Mesodermal cell (in vitro differentiated cells): ENCODE data around the gene RBCK1. TPM values are rescaled to one million over a fixed set of nuclear protein-coding genes. Genes with fewer than 3 reads are reported as not detected.

Source experiments
- H3K27ac ChIP-seq: 2 replicates; pipeline ENCODE4 v1.7.0; 2013; ENCODE audit warnings: mild to moderate bottlenecking, low read depth, low read length, moderate library complexity; ENCODE audit not compliant: severe bottlenecking
- H3K36me3 ChIP-seq: 2 replicates; pipeline ENCODE4 v1.7.1; 2013; ENCODE audit warnings: mild to moderate bottlenecking, low read length, moderate library complexity; ENCODE audit not compliant: control insufficient read depth, insufficient read depth
- H3K4me1 ChIP-seq: one replicate; pipeline ENCODE4 v1.7.1; 2013; ENCODE audit warnings: mild to moderate bottlenecking, low read length; ENCODE audit not compliant: insufficient read depth, control insufficient read depth, poor library complexity, severe bottlenecking
- H3K4me3 ChIP-seq: 2 replicates; pipeline ENCODE4 v1.7.0; 2013; ENCODE audit warnings: low read length, control low read depth, mild to moderate bottlenecking; ENCODE audit not compliant: insufficient read depth, poor library complexity, severe bottlenecking; ENCODE audit errors: extremely low read depth
- H3K9me3 ChIP-seq: 2 replicates; pipeline ENCODE4 v1.7.1; 2013; ENCODE audit warnings: mild to moderate bottlenecking, low read length, moderate library complexity; ENCODE audit not compliant: control insufficient read depth
- WGBS, 2 experiments: methylation state at CpG; one replicate each; pipeline ENCODE4 v1.1.5; 2013; ENCODE audit warnings: missing lambda C conversion rate in 2 of 2; ENCODE audit not compliant: insufficient coverage in 2 of 2; 5-methylcytosine and 5-hydroxymethylcytosine counted together
- polyA plus RNA-seq, 2 experiments: library from polyadenylated mRNA; stranded (reverse); fragments of 50-300 nt; gene quantifications; one replicate each; pipeline ENCODE4 v1.2.3, GENCODE V29; 2013

RBCK1 gene
- 61.7 TPM for polyA plus RNA-seq (2013, experiment 1 of 2)
- 56.2 TPM for polyA plus RNA-seq (2013, experiment 2 of 2)

- peaks cover 31% of the 10 kb centered on the region for H3K36me3 ChIP-seq
- WGBS, 2 experiments = 0% methylated on average over 52 to 56 of the region's 87 CpGs
- peaks cover 7% of the 10 kb centered on the region for H3K9me3 ChIP-seq
- peak within 1 kb of the TSS; percentile 83 for H3K4me3 ChIP-seq
- H3K27ac ChIP-seq = peak within 1 kb of the TSS; percentile 49
- peaks cover 12% of the 10 kb centered on the region for H3K4me1 ChIP-seq
Measured at GRCh38 chr20:407953-408842, at the start of gene RBCK1. Gene RBCK1, plus strand, starts transcription at chr20:408299. Its CDS starts 459 bp downstream, at chr20:408758.

- Histone ChIP-seq H3K4me1 (peaks cover 10% of the 10 kb centered on the region), H3K27ac (no peak overlapping the region)
- WGBS, 2 experiments = 100% methylated on average over 1 to 2 of the region's 4 CpGs
Measured at GRCh38 chr20:358891-359555, 49.1 kb upstream of the RBCK1 start.

GRCh38 chr20:361561-361960 is 46.5 kb upstream of the RBCK1 start:
- H3K27ac ChIP-seq = no peak overlapping the region
- H3K9me3 ChIP-seq = no peaks in the 10 kb centered on the region
- H3K4me3 ChIP-seq = no peak overlapping the region
- H3K4me1 ChIP-seq = peaks cover 10% of the 10 kb centered on the region
- 90 to 96% methylated on average over 3 to 6 of the region's 8 CpGs for WGBS, 2 experiments
- H3K36me3 ChIP-seq = no peaks in the 10 kb centered on the region

More at GRCh38 chr20:358891-359555, 49.1 kb upstream of the RBCK1 start:
- H3K9me3 ChIP-seq = no peaks in the 10 kb centered on the region
- H3K4me3 ChIP-seq = no peak overlapping the region
- H3K36me3 ChIP-seq = peaks cover under 1% of the 10 kb centered on the region

- H3K27ac ChIP-seq = no peak overlapping the region
- WGBS, 2 experiments = 93% methylated on average over 10 to 12 of the region's 13 CpGs
- H3K4me3 ChIP-seq = no peak overlapping the region
- H3K36me3 ChIP-seq = no peaks in the 10 kb centered on the region
- H3K4me1 ChIP-seq = peaks cover 10% of the 10 kb centered on the region
- no peaks in the 10 kb centered on the region for H3K9me3 ChIP-seq
Measured at GRCh38 chr20:362271-363254, 45.5 kb upstream of the RBCK1 start.

- H3K9me3 ChIP-seq = no peaks in the 10 kb centered on the region
- H3K27ac ChIP-seq = no peak overlapping the region
- H3K4me1 ChIP-seq = peaks cover 10% of the 10 kb centered on the region
- no peaks in the 10 kb centered on the region for H3K36me3 ChIP-seq
- 78 to 85% methylated on average over 11 of the region's 13 CpGs for WGBS, 2 experiments
- H3K4me3 ChIP-seq = no peak overlapping the region
Measured at GRCh38 chr20:363319-364078, 44.6 kb upstream of the RBCK1 start.

- H3K9me3 ChIP-seq = no peaks in the 10 kb centered on the region
- no peaks in the 10 kb centered on the region for H3K36me3 ChIP-seq
- H3K4me3 ChIP-seq = no peak overlapping the region
- peaks cover 8% of the 10 kb centered on the region for H3K4me1 ChIP-seq
- H3K27ac ChIP-seq = no peak overlapping the region
- WGBS, 2 experiments = 90 to 95% methylated on average over 5 to 8 of the region's 9 CpGs
Measured at GRCh38 chr20:364905-365794, 42.9 kb upstream of the RBCK1 start.

- 93 to 96% methylated on average over 4 to 6 of the region's 7 CpGs for WGBS, 2 experiments
- H3K9me3 ChIP-seq = no peaks in the 10 kb centered on the region
- H3K4me1 ChIP-seq = peaks cover 10% of the 10 kb centered on the region
- H3K36me3 ChIP-seq = no peaks in the 10 kb centered on the region
- no peak overlapping the region for H3K4me3 ChIP-seq
- no peak overlapping the region for H3K27ac ChIP-seq
Measured at GRCh38 chr20:366041-366718, 41.9 kb upstream of the RBCK1 start.

- H3K36me3 ChIP-seq = no peaks in the 10 kb centered on the region
- no peak overlapping the region for H3K27ac ChIP-seq
- peaks cover 15% of the 10 kb centered on the region for H3K4me1 ChIP-seq
- 73 to 98% methylated on average over 3 to 7 of the region's 13 CpGs for WGBS, 2 experiments
- no peaks in the 10 kb centered on the region for H3K9me3 ChIP-seq
- H3K4me3 ChIP-seq = no peak overlapping the region
Measured at GRCh38 chr20:366719-367485, 41.2 kb upstream of the RBCK1 start.
